Measurements from ENCODE around the gene C20orf96.
"Not testable (repeated sequence)": the region's sequence is repeated elsewhere in the genome, so short reads cannot be mapped to it uniquely, and the experiment has no call there.

C20orf96 gene

GRCh38 chr20:235891-236290 is 54.7 kb downstream of the C20orf96 start:
- no peak for DNase-seq

DNA sequence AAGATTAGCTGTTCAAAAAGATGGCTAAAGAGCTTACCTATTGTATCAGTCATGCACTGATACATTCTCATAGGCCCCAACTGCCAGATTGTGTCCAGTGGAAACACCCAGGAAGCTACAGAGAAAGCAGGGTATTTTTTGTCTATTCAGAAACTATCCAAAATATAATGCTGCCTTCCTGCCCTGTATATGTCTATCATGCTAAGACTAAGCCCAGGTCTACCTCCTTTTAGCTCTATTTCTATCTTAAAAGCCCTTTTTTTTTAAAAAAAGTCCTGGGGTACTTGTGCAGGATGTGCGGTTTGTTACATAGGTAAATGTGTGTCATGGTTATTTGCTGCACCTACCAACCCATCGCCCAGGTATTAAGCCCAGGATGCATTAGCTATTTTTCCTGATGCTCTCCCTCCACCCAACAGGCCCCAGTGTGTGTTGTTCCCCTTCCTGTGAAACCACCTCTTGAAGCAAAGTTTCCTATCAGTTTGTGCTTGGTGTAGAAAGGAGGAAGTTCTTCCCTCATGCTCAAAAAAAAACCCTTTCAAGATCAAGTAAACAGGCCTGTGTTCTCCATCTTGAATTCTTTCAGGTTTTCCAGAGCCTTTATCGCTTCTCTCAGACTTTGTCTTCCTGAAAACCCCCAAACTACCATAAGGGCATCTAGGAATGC is 63.0 kb downstream of the C20orf96 start:
- no peak for DNase-seq

- no peak for DNase-seq
These were observed 63.6 kb downstream of the C20orf96 start, which contains the start of gene DEFB129 for GRCh38 chr20:226958-227357. Gene DEFB129 (plus strand): TSS chr20:227258. CDS start chr20:227289, 31 bp downstream.

GRCh38 chr20:225879-226278 is 64.7 kb downstream of the C20orf96 start:
- DNase-seq: not testable (repeated sequence)

GRCh38 chr20:221258-221830 is 69.2 kb downstream of the C20orf96 start:
- no peak for DNase-seq
